ENCODE results near the gene MIB2.

DNA sequence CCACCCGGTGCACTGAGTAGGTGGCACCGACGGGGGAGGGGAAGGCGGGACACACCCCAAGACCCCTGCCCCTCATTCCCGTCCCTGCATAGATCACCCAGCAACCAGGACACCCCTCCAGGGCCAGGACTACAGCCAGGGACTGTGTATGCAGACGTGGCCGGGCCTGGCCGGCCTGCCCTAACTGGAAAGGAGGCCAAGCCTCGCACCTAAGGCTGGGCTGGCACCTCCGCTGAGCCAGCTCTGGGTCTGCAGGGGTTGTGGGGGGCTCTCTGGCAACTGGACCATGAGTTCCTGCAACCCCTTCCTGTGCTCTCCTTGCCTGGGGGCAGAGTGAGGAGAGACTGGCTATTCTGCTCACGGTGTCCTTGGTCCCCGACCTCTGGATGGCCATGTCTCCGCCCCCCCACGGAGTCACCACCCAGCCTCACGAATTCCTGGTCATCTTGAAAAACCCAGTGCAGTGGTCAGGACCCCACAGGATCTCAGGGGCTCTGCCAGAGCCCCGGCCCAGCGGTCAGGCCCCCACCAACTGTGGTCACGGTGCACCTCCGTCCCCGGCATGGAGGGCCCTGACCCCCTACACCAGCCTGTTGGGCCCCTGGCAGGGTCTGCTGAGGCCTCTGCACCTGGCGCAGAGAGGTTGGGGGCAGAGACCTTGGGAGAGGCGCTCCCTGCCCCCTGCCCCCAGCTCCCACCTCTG lies 14.3 kb upstream of the MIB2 start:
- TF ChIP-seq, protein P1, sequence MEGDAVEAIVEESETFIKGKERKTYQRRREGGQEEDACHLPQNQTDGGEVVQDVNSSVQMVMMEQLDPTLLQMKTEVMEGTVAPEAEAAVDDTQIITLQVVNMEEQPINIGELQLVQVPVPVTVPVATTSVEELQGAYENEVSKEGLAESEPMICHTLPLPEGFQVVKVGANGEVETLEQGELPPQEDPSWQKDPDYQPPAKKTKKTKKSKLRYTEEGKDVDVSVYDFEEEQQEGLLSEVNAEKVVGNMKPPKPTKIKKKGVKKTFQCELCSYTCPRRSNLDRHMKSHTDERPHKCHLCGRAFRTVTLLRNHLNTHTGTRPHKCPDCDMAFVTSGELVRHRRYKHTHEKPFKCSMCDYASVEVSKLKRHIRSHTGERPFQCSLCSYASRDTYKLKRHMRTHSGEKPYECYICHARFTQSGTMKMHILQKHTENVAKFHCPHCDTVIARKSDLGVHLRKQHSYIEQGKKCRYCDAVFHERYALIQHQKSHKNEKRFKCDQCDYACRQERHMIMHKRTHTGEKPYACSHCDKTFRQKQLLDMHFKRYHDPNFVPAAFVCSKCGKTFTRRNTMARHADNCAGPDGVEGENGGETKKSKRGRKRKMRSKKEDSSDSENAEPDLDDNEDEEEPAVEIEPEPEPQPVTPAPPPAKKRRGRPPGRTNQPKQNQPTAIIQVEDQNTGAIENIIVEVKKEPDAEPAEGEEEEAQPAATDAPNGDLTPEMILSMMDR (IDR thresholded peaks at IDR 0.05; ENCODE audit: poor library complexity) = no peak
- TF ChIP-seq EZH2phosphoT487 (IDR thresholded peaks at IDR 0.05; ENCODE audit: low read depth, severe bottlenecking, unreplicated experiment) = no peak

Data from hepatocyte (in vitro differentiated cells).